ENCODE results near the gene PALMD. TPM values are rescaled to one million over a fixed set of nuclear protein-coding genes. Genes with fewer than 3 reads are reported as not detected.

The PALMD gene
- total RNA-seq (2021; fragmentation: NEBNext Ultra II Directional; extraction: Animal tissue kit (Norgen Biotek cat#: 25700)) (not detected in 2 replicates), polyA plus RNA-seq (2011; rRNA removed) (not detected in 2 replicates), polyA minus RNA-seq (2011; rRNA and poly(A)+ RNA removed) (not detected in 2 replicates)
- polyA plus RNA-seq (2011; cell fraction: cytosol; rRNA removed), result not detected
- polyA plus RNA-seq (2011; cell fraction: nucleus; rRNA removed), result not detected
- polyA plus RNA-seq (2012, experiment 1 of 2), result not detected in 4 replicates
- polyA plus RNA-seq (2012, experiment 2 of 2), result not detected
- polyA plus RNA-seq (2013, experiment 1 of 2), result 0.06 TPM
- 0.02 TPM for polyA plus RNA-seq (2013, experiment 2 of 2)
- not detected for polyA minus RNA-seq (2011; cell fraction: cytosol; rRNA and poly(A)+ RNA removed)
- polyA minus RNA-seq (2011; cell fraction: nucleus; rRNA and poly(A)+ RNA removed), result not detected
- long read RNA-seq, experiment 1, result 0 reads
- long read RNA-seq, experiment 2, result 0 reads

GRCh38 chr1:99645699-99646531 is at the start of gene PALMD:
TSS of gene PALMD (plus strand) at chr1:99646113. CDS start at chr1:99646318, 205 bp downstream.
- Histone ChIP-seq H2BK120ac (replicated peaks; ENCODE audit: low read depth, low read length) (no peak within 1 kb of the TSS), H3K9ac (replicated peaks in 1 of 4; ENCODE audit: extremely low read depth in 1 of 4, low read depth in 3 of 4, low read length in 3 of 4) (no peak within 1 kb of the TSS), H3K36me3 (ENCODE audit: control insufficient read depth in 2 of 4, insufficient read depth in 4 of 4, low read length in 3 of 4) (no peaks in the 10 kb centered on the region), H3K4me3 (ENCODE audit: extremely low read depth in 1 of 4, insufficient read depth in 2 of 4, low read depth in 3 of 4, low read length in 4 of 4) (no peak within 1 kb of the TSS; a peak in 1 of 8 replicates), H2BK5ac (ENCODE audit: low read depth, low read length) (no peak within 1 kb of the TSS), H3K18ac (ENCODE audit: extremely low read depth, low read length) (no peak within 1 kb of the TSS), H2AFZ (ENCODE audit: low read length) (peak within 1 kb of the TSS; percentile 78; the same call in 1 of the 2 replicates), H3K27me3 (replicated peaks in 1 of 4; ENCODE audit: control insufficient read depth in 3 of 4, extremely low read depth in 1 of 4, insufficient read depth in 3 of 4, low read length in 3 of 4) (no peaks in the 10 kb centered on the region), H3K79me1 (ENCODE audit: low read depth, low read length) (no peaks in the 10 kb centered on the region), H3K23ac (ENCODE audit: insufficient read length) (no peak within 1 kb of the TSS), H3K14ac (ENCODE audit: insufficient read length) (no peak within 1 kb of the TSS), H3K56ac (replicated peaks; ENCODE audit: insufficient read length, low read depth, low read length) (no peak within 1 kb of the TSS), H2AK5ac (ENCODE audit: low read depth, low read length) (no peak within 1 kb of the TSS), H4K5ac (ENCODE audit: insufficient read length, low read depth, low read length) (no peak within 1 kb of the TSS), H4K91ac (replicated peaks; ENCODE audit: insufficient read length, low read length) (no peak within 1 kb of the TSS), H4K20me1 (replicated peaks in 1 of 2; ENCODE audit: control insufficient read depth in 1 of 2, insufficient read depth in 2 of 2, low read length in 2 of 2) (no peaks in the 10 kb centered on the region), H3K4ac (replicated peaks; ENCODE audit: insufficient read length, low read depth, low read length) (no peak within 1 kb of the TSS), H3K23me2 (ENCODE audit: low read depth, low read length) (no peaks in the 10 kb centered on the region), H4K8ac (ENCODE audit: extremely low read depth, insufficient read depth, low read length) (no peak within 1 kb of the TSS), H3K9me3 (ENCODE audit: insufficient read depth in 2 of 2, low read depth in 1 of 2, low read length in 1 of 2) (no peaks in the 10 kb centered on the region), H2BK15ac (ENCODE audit: low read length) (peak within 1 kb of the TSS; percentile 62; the same call in 1 of the 2 replicates), H3K4me1 (replicated peaks in 1 of 4; ENCODE audit: control insufficient read depth in 3 of 4, insufficient read depth in 4 of 4, low read length in 3 of 4) (peaks cover 5 to 19% (median 16%) of the 10 kb centered on the region in 4 experiments; a peak in 6 of 7 replicates), H3K79me2 (ENCODE audit: control insufficient read depth in 1 of 2, insufficient read depth in 2 of 2, low read length in 2 of 2) (no peaks in the 10 kb centered on the region), H2BK20ac (ENCODE audit: low read length) (no peak within 1 kb of the TSS; the same call in 1 of the 2 replicates), H3K27ac (ENCODE audit: low read depth, low read length) (no peak within 1 kb of the TSS), H3K4me2 (ENCODE audit: insufficient read depth in 1 of 2, low read depth in 2 of 2, low read length in 2 of 2) (peak within 1 kb of the TSS; percentile 25 to 41; a peak in 3 of 4 replicates), H2BK12ac (ENCODE audit: low read depth, low read length) (no peak within 1 kb of the TSS)
- no peak for DNase-seq (ENCODE audit: low read depth in 1 of 2, low spot score in 2 of 2)
- ChIA-PET CTCF (ENCODE audit: partially characterized antibody) (interaction anchor here (0.6 to 3.4 kb wide), 11 partner anchors 12 to 165 kb away, joined by 3 to 11 read pairs (median 4); no protein-coding TSS in a partner anchor), POLR2A (ENCODE audit: partially characterized antibody) (no interaction called here)
- no peak for FAIRE-seq
- 56% methylated on average over 17 of the region's 17 CpGs; no CpG with 5 or more reads in 1 of the 2 experiments for WGBS, 2 experiments (ENCODE audit: extremely low coverage in 1 of 2, insufficient coverage in 1 of 2, insufficient read length in 1 of 2, insufficient replicate concordance in 2 of 2, low coverage in 1 of 2, low lambda C conversion rate in 2 of 2, missing lambda C conversion rate in 1 of 2)
- TF ChIP-seq EZH2 (IDR thresholded peaks at IDR 0.05; ENCODE audit: low read depth, low read length, severe bottlenecking) (no peak), ATF2 (IDR thresholded peaks at IDR 0.05; ENCODE audit: low read length) (no peak), BRCA1 (IDR thresholded peaks at IDR 0.05; ENCODE audit: low read depth, low read length) (no peak), BACH1 (IDR thresholded peaks at IDR 0.05; ENCODE audit: low read length) (no peak), SP2 (IDR thresholded peaks at IDR 0.05; ENCODE audit: low read length) (no peak), SAP30 (IDR thresholded peaks at IDR 0.05; ENCODE audit: insufficient read depth, insufficient replicate concordance, low read length) (no peak), CHD1 (IDR thresholded peaks at IDR 0.05; ENCODE audit: low read depth, low read length) (no peak), RBBP5 (IDR thresholded peaks at IDR 0.05; ENCODE audit: borderline replicate concordance, low read depth, low read length) (no peak)
